HEK293 (cell line): ENCODE measurements around the gene DPH7.
A peak's percentile ranks its signal among the peaks of the same experiment; 100 is the strongest.

Source experiments
- GLIS1 ChIP-seq: fragments of 450-650 bp; formaldehyde crosslinking; IDR thresholded peaks from 2 replicates; pipeline ENCODE4 v1.5.1; 2016; ENCODE audit warnings: missing biosample characterization, missing genetic modification characterization
- KLF1 ChIP-seq: fragments of 450-650 bp; formaldehyde crosslinking; IDR thresholded peaks from 2 replicates; pipeline ENCODE4 v1.5.1; 2016; ENCODE audit warnings: missing biosample characterization, missing genetic modification characterization
- KLF8 ChIP-seq: fragments of 450-650 bp; formaldehyde crosslinking; IDR thresholded peaks from 2 replicates; pipeline ENCODE4 v1.5.1; 2016; ENCODE audit warnings: missing biosample characterization, missing genetic modification characterization
- MEIS1 ChIP-seq: sonication (generic); formaldehyde crosslinking; IDR thresholded peaks from 2 replicates; pipeline ENCODE4 v1.8.1; 2022; ENCODE audit warnings: missing genetic modification reagents, mild to moderate bottlenecking, borderline replicate concordance
- MZF1 ChIP-seq: fragments of 450-650 bp; formaldehyde crosslinking; IDR thresholded peaks from 2 replicates; pipeline ENCODE4 v1.5.1; 2017; ENCODE audit warnings: missing biosample characterization, missing genetic modification characterization, borderline replicate concordance
- RBAK ChIP-seq: fragments of 450-650 bp; formaldehyde crosslinking; IDR thresholded peaks from 2 replicates; pipeline ENCODE4 v1.5.1; 2016; ENCODE audit warnings: missing biosample characterization, missing genetic modification characterization
- SCRT1 ChIP-seq: fragments of 450-650 bp; formaldehyde crosslinking; IDR thresholded peaks from 2 replicates; pipeline ENCODE4 v1.5.1; 2016; ENCODE audit warnings: missing biosample characterization, missing genetic modification characterization, borderline replicate concordance
- SETDB1 ChIP-seq: IDR thresholded peaks from one replicate; pipeline ENCODE4 v1.6.1; 2017; ENCODE audit warnings: mild to moderate bottlenecking, low read length, moderate library complexity, mixed read lengths; ENCODE audit not compliant: insufficient read length
- YY2 ChIP-seq: fragments of 450-650 bp; formaldehyde crosslinking; IDR thresholded peaks from 2 replicates; pipeline ENCODE4 v1.5.1; 2016; ENCODE audit warnings: missing biosample characterization, missing genetic modification characterization
- ZBTB20 ChIP-seq: fragments of 450-650 bp; formaldehyde crosslinking; IDR thresholded peaks from 2 replicates; pipeline ENCODE4 v1.5.1; 2016; ENCODE audit warnings: missing biosample characterization, missing genetic modification characterization
- ZFP69B ChIP-seq: fragments of 450-650 bp; formaldehyde crosslinking; IDR thresholded peaks from 2 replicates; pipeline ENCODE4 v1.5.1; 2016; ENCODE audit warnings: missing biosample characterization, missing genetic modification characterization
- ZNF155 ChIP-seq: fragments of 450-650 bp; formaldehyde crosslinking; IDR thresholded peaks from 2 replicates; pipeline ENCODE4 v1.5.1; 2016; ENCODE audit warnings: missing biosample characterization, missing genetic modification characterization
- ZNF23 ChIP-seq: fragments of 450-650 bp; formaldehyde crosslinking; IDR thresholded peaks from 2 replicates; pipeline ENCODE4 v1.5.1; 2016; ENCODE audit warnings: missing biosample characterization, missing genetic modification characterization, borderline replicate concordance
- ZNF239 ChIP-seq: fragments of 450-650 bp; formaldehyde crosslinking; IDR thresholded peaks from 2 replicates; pipeline ENCODE4 v1.5.1; 2016; ENCODE audit warnings: missing biosample characterization, missing genetic modification characterization
- ZNF24 ChIP-seq: fragments of 450-650 bp; formaldehyde crosslinking; IDR thresholded peaks from 2 replicates; pipeline ENCODE4 v1.5.1; 2016; ENCODE audit warnings: missing biosample characterization, missing genetic modification characterization
- ZNF266 ChIP-seq: fragments of 450-650 bp; formaldehyde crosslinking; IDR thresholded peaks from 2 replicates; pipeline ENCODE4 v1.5.1; 2016; ENCODE audit warnings: missing biosample characterization, missing genetic modification characterization, low read depth
- ZNF292 ChIP-seq: fragments of 450-650 bp; formaldehyde crosslinking; IDR thresholded peaks from 2 replicates; pipeline ENCODE4 v1.5.1; 2016; ENCODE audit warnings: low read depth, missing biosample characterization, missing genetic modification characterization, borderline replicate concordance
- ZNF354C ChIP-seq: fragments of 450-650 bp; formaldehyde crosslinking; IDR thresholded peaks from 2 replicates; pipeline ENCODE4 v1.5.1; 2016; ENCODE audit warnings: missing biosample characterization, missing genetic modification characterization, low read depth, borderline replicate concordance
- ZNF366 ChIP-seq: fragments of 450-650 bp; formaldehyde crosslinking; conservative IDR thresholded peaks from 2 replicates; pipeline ENCODE4 v1.5.1; 2016; ENCODE audit warnings: missing biosample characterization, missing genetic modification characterization
- ZNF391 ChIP-seq: fragments of 450-650 bp; formaldehyde crosslinking; IDR thresholded peaks from 2 replicates; pipeline ENCODE4 v1.5.1; 2016; ENCODE audit warnings: low read depth, missing biosample characterization, missing genetic modification characterization, borderline replicate concordance
- ZNF398 ChIP-seq: fragments of 450-650 bp; formaldehyde crosslinking; IDR thresholded peaks from 2 replicates; pipeline ENCODE4 v1.5.1; 2017; ENCODE audit warnings: missing biosample characterization, missing genetic modification characterization
- ZNF423 ChIP-seq: fragments of 450-650 bp; formaldehyde crosslinking; IDR thresholded peaks from 2 replicates; pipeline ENCODE4 v1.5.1; 2016; ENCODE audit warnings: missing biosample characterization, missing genetic modification characterization
- ZNF530 ChIP-seq: fragments of 450-650 bp; formaldehyde crosslinking; IDR thresholded peaks from 2 replicates; pipeline ENCODE4 v1.5.1; 2016; ENCODE audit warnings: low read depth, missing biosample characterization, missing genetic modification characterization
- ZNF548 ChIP-seq: fragments of 450-650 bp; formaldehyde crosslinking; IDR thresholded peaks from 2 replicates; pipeline ENCODE4 v1.5.1; 2016; ENCODE audit warnings: missing biosample characterization, missing genetic modification characterization
- ZNF560 ChIP-seq: fragments of 450-650 bp; formaldehyde crosslinking; IDR thresholded peaks from 2 replicates; pipeline ENCODE4 v1.5.1; 2017; ENCODE audit warnings: missing biosample characterization, missing genetic modification characterization, borderline replicate concordance
- ZNF561 ChIP-seq: fragments of 450-650 bp; IDR thresholded peaks from 2 replicates; pipeline ENCODE4 v1.5.1; 2018; ENCODE audit warnings: missing biosample characterization, missing genetic modification characterization, borderline replicate concordance
- ZNF571 ChIP-seq: fragments of 450-650 bp; formaldehyde crosslinking; IDR thresholded peaks from 2 replicates; pipeline ENCODE4 v1.5.0; 2017; ENCODE audit warnings: missing biosample characterization, missing genetic modification characterization
- ZNF600 ChIP-seq: fragments of 450-650 bp; formaldehyde crosslinking; IDR thresholded peaks from 2 replicates; pipeline ENCODE4 v1.5.1; 2016; ENCODE audit warnings: missing biosample characterization, missing genetic modification characterization
- ZNF629 ChIP-seq: fragments of 450-650 bp; formaldehyde crosslinking; IDR thresholded peaks from 2 replicates; pipeline ENCODE4 v1.5.1; 2017; ENCODE audit warnings: missing biosample characterization, missing genetic modification characterization
- ZNF707 ChIP-seq: fragments of 450-650 bp; formaldehyde crosslinking; IDR thresholded peaks from 2 replicates; pipeline ENCODE4 v1.5.1; 2016; ENCODE audit warnings: missing biosample characterization, missing genetic modification characterization
- ZNF777 ChIP-seq: fragments of 450-650 bp; formaldehyde crosslinking; IDR thresholded peaks from 2 replicates; pipeline ENCODE4 v1.5.1; 2017; ENCODE audit warnings: missing biosample characterization, missing genetic modification characterization, borderline replicate concordance
- ZSCAN18 ChIP-seq: fragments of 450-650 bp; formaldehyde crosslinking; IDR thresholded peaks from 2 replicates; pipeline ENCODE4 v1.5.1; 2016; ENCODE audit warnings: missing biosample characterization, missing genetic modification characterization
- ZSCAN30 ChIP-seq: fragments of 450-650 bp; IDR thresholded peaks from 2 replicates; pipeline ENCODE4 v1.5.1; 2018; ENCODE audit warnings: missing biosample characterization, mild to moderate bottlenecking, missing genetic modification characterization, moderate library complexity
- ZXDB ChIP-seq: fragments of 450-650 bp; formaldehyde crosslinking; IDR thresholded peaks from 2 replicates; pipeline ENCODE4 v1.5.1; 2016; ENCODE audit warnings: missing biosample characterization, missing genetic modification characterization
- TF ChIP-seq, protein P1 (sequence below): fragments of 450-650 bp; formaldehyde crosslinking; IDR thresholded peaks from 2 replicates; pipeline ENCODE4 v1.5.1; 2016; ENCODE audit warnings: missing biosample characterization, missing genetic modification characterization
- TF ChIP-seq, protein P2 (sequence below): fragments of 450-650 bp; formaldehyde crosslinking; IDR thresholded peaks from 2 replicates; pipeline ENCODE4 v1.5.1; 2016; ENCODE audit warnings: missing biosample characterization, missing genetic modification characterization

The DPH7 gene

DNA sequence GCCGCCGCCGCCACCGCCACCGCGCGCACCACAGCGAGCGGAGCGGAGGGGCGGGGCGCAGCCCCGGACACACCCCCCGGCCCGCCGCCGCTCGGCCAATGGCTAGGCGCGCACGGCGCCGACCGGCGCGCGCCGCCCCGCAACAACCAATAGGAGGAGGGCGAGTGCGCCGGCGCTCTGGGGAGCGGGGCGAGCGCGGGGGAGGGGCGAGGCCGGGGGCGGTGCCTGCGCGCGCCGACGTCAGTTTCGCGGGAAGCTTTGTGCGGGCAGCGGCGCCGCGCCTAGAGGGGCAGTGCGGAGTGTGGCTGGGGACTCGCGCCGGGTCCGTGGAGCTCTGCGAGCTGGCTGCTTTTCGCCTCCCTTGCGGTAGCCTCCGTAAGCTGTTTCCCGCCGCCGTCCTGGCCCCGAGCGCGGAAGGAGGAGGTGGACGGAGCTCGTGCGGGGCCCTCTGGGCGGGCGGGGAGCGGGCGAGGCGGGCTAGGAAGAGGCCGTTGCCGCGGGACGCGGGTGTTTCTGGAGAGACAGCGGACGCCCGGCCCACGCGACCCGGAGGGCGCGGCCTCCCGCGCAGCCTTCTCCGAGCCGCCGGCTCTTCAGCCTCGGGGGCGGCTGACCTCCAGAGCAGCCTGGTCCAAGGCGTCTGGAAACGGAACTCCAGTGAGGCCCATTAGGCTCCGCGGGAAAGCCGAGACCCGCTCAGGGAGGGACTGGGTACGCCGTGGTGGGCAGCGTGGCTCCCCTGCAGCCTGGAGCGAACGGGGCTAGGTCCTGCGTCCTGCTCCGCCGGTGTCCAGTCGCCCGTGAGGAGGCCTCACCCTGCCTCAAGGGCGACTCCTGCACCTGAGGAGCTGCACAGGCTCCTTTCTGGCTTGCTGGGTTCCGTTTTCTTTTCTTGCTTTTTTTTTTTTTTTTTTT lies 12.0 kb upstream of the DPH7 start, which contains the start of gene ZMYND19 (continued):
- TF ChIP-seq ZXDB (tag by site-specific recombination) (peak; percentile 60), YY2 (tag by site-specific recombination) (no peak), ZNF391 (no peak), ZNF398 (tag by site-specific recombination) (no peak), MZF1 (tag by site-specific recombination) (no peak), ZNF354C (tag by site-specific recombination) (no peak), ZNF423 (tag by site-specific recombination) (no peak), ZNF571 (tag by site-specific recombination) (no peak), ZNF366 (tag by site-specific recombination) (no peak), ZNF530 (tag by site-specific recombination) (no peak), SETDB1 (no peak), MEIS1 (CRISPR knock-in tag) (no peak), SCRT1 (tag by site-specific recombination) (no peak), ZNF560 (tag by site-specific recombination) (no peak), ZNF239 (no peak), ZNF23 (tag by site-specific recombination) (no peak), ZNF548 (tag by site-specific recombination) (no peak), ZNF292 (tag by site-specific recombination) (no peak), ZBTB20 (tag by site-specific recombination) (peak; percentile 65; the same call in 1 of the 2 replicates), ZNF561 (tag by site-specific recombination) (no peak), ZNF266 (tag by site-specific recombination) (no peak), ZNF155 (tag by site-specific recombination) (no peak), ZFP69B (tag by site-specific recombination) (no peak), ZNF24 (peak; percentile 40; the same call in 1 of the 2 replicates), KLF8 (tag by site-specific recombination) (peak; percentile 94), KLF1 (peak; percentile 22; the same call in 1 of the 2 replicates), RBAK (no peak), ZNF777 (tag by site-specific recombination) (no peak), ZNF600 (tag by site-specific recombination) (peak; percentile 47; the same call in 1 of the 2 replicates), ZSCAN30 (no peak), ZNF629 (0 out of 2 replicates have a peak, but pooled peaks have one; percentile 14), GLIS1 (tag by site-specific recombination) (peak; percentile 65), ZNF707 (tag by site-specific recombination) (no peak), ZSCAN18 (tag by site-specific recombination) (no peak)
- TF ChIP-seq, protein P1, sequence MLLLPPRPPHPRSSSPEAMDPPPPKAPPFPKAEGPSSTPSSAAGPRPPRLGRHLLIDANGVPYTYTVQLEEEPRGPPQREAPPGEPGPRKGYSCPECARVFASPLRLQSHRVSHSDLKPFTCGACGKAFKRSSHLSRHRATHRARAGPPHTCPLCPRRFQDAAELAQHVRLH (tag by site-specific recombination), result no peak
- TF ChIP-seq, protein P2, sequence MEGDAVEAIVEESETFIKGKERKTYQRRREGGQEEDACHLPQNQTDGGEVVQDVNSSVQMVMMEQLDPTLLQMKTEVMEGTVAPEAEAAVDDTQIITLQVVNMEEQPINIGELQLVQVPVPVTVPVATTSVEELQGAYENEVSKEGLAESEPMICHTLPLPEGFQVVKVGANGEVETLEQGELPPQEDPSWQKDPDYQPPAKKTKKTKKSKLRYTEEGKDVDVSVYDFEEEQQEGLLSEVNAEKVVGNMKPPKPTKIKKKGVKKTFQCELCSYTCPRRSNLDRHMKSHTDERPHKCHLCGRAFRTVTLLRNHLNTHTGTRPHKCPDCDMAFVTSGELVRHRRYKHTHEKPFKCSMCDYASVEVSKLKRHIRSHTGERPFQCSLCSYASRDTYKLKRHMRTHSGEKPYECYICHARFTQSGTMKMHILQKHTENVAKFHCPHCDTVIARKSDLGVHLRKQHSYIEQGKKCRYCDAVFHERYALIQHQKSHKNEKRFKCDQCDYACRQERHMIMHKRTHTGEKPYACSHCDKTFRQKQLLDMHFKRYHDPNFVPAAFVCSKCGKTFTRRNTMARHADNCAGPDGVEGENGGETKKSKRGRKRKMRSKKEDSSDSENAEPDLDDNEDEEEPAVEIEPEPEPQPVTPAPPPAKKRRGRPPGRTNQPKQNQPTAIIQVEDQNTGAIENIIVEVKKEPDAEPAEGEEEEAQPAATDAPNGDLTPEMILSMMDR (tag by site-specific recombination), result peak; percentile 25
